NCI-H146 treated with DMSO at 0.1 percent for 48 hours (cell line): Measurements from ENCODE around the gene WNT7A.

Experiments
- DNase-seq: peaks from one replicate; lab custom pipeline; 2025; ENCODE audit not compliant: unreplicated experiment; lab: John Stamatoyannopoulos, UW

The WNT7A gene

DNA sequence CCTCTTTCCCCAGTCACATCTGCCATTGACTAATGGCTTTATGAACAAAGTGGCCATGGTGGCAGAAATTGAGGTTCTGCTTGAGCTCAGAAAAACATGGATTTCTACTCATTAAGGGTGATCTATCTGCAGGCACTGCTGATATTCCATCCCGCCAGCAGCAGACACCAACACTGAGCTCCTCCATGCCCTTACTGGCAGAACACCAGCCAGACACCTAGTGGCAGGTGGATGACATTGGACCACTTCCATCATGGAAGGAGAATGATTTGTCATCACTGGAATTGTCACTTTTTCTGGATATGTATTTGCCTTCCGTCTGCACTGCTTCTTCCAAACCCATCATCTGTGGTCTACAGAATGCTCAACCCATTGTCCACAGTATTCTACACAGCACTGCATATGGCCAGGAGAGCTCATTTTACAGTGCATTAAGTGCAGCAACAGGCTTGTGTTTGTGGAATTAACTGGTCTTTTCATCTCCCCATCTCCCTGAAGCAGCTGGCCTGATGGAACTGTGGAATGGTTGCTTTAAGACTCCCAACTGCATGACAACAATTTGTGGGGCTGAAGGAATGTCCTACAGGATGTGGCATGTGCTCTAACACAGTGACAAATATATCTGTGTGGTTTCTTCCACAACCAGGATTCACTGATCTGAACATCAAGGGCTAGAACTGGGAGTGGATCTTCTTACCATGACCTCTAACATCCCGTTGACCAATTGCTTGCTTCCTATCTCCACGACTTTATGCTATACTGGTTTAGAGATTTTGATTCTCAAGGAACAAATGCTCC, 103.4 kb downstream of the WNT7A start:
- no peak for DNase-seq

DNA sequence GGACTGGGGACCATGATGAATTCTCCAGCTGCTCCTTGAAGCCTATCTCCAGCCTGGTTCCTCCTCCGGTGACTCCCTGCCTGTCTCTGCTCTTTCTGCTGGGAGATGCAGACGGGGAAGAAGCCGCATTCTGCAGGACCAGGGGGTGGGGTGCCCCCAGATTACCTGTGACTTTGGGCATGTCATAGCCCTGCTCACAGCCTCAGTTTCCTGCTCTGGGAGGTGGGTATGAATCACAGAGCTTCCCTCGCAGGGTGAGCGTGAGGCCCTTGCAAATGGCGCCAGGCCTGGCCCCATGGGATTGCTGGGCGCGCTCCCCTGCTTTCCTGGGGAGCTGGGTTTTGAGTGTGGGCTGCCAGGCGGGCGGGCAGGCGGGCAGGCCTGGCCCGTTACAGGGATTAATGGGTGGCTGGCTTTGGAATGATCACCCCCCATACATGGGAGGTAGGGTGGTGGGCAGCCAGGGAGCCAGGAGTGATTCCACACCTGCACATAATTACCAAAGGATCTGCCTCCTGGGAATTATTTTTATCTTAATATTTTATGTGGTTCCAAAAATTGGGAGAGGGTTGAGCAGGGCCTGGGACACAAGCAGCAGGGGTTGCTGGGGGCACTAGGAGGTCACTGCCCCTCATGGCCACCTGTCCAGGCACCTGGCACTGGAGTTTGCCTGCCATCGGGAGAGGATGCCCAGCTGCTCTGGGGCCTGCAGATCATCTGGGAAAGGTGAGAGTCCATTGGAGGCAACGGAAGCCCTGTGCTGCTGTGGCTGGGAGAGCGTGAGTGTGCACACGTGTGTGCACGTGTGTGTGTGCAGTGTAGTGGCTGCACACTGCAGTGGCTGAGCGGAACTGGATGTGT, 106.8 kb downstream of the WNT7A start:
- no peak for DNase-seq

DNA sequence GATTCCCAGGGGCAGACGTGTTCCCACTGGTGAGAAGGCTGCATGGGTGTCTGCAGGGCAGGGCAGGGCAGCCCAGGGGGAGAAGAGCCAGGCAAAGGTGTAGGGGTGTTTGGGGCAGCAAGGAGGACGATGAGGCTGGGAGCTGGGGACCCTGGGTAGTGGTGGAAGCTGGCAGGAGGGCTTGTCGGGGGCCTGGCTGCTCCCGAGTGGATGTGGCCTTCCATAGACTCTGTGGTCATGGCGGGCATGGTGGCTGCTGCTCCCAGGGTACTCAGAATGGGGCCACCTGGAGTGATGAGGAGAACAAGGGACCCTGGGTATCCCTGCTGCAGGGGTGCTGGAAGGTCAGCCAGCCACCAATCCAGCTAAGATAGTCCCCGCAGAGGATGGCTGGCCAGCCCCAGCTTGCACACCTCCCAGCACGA, 107.5 kb downstream of the WNT7A start:
- DNase-seq, result no peak

DNA sequence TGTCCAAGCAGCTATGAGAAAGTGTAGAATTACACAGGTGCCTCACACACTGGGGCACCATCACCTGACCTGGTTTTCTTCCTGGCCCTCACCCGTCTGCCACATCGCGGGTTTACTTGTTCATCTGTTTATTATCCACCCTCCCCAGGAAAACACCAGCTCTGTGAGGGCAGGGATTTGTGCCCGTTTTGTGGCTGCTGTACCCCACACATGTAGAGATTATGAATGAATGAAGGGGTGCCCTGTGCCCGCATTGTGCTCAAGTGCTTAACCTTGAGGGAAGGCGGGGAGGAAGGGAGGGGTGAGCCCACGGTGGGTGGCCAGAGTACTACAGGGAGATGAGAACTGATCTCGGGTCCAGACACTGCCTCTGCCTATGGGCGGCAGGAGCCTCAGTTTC, 108.4 kb downstream of the WNT7A start:
- DNase-seq, result no peak

DNA sequence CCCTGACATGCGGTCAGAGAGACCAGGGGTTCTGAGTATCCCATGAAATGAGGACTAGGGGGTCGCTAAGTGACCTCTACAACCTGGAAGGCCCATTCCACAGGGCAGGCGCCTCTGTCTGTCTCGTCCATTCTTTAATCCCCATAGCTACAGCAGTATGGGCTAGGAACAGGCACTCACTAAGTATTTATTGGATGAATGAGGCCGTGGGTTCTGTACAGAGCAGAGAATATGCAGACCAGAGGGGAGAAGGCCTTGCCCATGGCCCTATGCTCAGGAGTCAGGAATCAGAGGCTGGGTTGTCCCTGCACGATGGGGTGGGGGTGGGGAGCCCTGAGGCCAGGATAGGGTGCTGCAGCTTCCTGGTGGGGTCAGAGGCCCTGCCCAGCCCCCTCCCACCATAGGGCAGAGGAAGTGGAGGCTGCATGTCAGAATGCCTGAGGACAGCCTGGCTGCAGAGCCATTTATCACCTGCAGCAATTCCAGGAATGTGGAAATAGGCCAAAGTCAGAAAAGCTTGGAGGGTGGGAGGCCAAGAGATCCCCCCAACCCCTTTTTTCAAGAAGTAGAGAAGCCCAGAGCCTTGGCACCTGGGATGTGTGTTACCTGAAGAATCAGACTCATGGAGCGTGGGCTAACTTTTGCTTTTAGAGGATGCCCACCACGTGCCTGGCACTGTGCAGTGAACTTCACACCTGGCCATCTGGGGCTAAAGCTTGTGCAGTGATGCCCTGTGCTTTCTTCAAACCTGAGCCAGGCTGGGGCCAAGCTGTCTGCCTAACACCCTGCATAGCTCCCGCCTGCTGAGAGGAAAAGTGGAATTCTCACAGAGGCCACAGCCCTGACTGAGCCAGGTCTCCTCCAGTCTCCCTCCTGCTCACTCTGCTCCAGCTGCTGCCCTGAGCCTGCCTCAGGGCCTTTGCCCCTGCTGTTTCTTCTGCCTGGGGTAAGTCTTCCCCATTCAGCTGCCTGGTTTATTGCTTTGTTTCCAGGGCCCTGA, 109.4 kb downstream of the WNT7A start:
- DNase-seq, result no peak

DNA sequence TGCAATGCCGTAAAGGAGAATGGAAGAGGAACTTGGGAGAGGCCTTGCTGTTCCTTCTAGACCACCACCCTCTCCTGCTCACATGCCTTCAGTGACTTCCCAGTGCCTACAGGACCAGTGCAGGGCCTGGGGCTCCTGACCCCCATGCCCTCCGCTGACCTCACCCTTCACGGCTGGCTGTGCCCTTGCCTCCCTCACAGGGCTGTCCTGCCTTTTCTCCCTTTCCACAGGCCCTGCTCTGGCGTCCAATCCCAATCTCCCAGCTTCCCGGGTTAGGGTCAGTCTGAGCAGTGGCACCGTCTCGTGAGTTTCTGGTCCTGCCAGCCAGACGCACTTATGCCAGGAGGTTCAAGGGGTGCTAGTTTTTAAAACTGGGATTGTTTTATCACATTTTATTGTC, 110.4 kb downstream of the WNT7A start:
- DNase-seq, result no peak

DNA sequence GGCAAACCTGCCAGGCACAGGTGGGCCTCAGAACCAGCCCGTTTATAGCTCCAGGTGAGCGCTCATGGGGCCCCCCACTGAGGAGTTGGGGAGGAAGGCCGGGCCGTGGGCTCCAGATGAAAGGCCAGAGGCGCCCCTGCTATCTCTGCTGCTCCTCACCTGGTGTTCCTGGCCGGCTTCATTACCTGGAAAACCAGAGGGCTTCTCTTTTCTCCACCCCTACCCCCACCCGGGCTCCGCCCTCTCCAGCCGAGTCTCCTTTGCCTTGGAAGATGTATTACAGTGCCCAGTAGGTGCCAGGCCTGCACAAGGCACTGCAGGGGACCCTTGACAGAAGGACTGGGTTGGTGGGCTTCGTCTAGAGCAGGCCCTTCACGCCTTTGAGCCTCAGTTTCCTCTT, 111.4 kb downstream of the WNT7A start:
- DNase-seq, result no peak

DNA sequence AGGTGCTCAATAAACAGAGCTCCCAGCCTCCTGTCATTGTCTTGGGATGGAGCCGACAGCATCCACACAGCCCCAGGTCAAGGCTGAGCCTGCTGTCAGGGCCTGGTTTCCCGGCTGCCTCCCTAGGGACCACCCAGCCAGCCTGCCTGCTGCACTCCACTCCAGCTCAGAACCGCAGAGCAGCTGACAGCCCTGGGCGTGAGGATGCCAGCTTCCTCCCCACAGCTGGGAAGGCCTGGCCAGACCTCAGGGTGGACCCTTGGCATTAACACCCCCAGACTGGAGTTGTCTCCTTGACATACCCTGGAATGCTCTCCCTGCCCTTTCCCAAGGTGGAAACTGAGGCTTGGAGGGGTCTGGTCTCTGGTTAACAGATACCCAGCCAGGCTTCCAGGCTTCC, 112.0 kb downstream of the WNT7A start:
- DNase-seq, result no peak

DNA sequence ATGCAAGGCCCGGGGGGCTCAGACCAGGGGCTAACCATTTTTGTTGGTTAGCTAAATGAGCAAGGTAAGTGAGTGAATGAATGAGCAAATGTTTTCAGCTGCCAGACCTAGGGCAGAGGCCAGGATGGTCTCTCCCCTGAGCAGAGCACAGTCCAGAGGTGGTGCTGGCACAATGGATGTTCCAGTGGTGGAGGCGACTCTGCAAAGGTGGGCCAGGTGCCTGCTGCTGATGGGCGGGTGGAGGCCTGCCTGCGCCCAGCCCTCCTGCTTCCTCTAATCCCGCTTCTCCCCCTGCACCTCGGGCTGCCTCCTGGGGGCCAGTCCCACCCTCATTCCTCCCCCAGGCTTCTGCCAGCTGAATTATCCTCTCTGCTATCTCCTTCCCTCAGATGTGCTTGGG, 112.8 kb downstream of the WNT7A start:
- no peak for DNase-seq
